Effector CD4-positive, alpha-beta T cell (primary cell): Measurements from ENCODE around the gene C2orf76.
"Not testable (repeated sequence)": the region's sequence is repeated elsewhere in the genome, so short reads cannot be mapped to it uniquely, and the experiment has no call there.

ENCODE experiments used
- DNase-seq: peaks from one replicate; pipeline ENCODE4 v3.0.0-alpha.2; 2020

Gene C2orf76

DNA sequence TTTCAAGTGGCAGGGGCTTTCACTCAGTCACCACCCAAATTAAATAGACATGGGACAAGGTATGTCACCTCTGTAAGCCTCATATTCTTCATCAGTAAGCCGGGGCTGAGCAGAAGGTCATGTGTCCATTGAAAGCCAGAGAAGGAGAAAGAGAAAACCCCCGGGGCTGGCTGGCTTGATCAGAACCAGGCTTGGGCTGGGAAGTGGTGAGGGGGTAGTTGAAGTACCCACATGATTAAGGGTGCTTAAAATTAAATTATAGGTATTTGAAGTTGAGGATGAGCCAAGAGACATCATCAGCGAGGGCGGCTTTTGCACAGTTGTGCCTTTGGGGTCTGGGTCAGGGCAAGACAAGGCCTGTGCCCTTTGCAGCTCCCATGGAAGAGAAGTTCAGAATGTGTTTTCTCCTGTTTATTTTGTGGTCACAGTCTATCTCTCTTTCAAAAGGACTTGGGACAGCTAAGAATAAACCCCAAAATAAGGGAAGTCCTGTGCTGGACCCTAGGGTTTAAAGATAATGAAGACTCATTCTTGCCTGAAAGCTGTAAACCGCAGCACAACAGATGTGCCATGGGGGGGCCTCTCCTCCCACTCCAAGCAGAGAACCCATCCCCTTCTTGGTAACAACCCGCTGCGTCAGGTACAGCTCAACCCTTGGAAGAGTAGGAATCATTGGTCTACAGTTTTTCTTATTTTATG, 10.8 kb upstream of the C2orf76 start:
- no peak for DNase-seq

DNA sequence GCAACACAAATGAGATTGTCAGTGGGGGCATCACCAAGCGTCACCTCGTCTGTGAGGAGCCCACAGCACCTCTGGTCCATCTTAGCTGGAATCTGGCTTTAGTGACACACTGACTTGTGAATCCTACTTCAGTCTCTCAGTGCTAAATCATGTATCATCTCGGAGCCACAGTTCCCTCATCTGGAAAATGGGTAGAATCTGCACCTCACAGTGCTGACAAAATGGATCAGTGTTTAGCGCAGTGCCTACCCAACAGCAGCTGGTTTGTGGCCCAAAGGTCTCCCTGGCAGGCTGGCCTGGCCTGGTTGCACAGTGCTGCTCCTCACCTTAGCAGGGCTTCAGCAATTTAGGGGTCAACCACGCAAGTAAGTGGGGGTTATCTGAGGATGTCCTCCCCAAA, 10.2 kb upstream of the C2orf76 start:
- DNase-seq, result no peak

DNA sequence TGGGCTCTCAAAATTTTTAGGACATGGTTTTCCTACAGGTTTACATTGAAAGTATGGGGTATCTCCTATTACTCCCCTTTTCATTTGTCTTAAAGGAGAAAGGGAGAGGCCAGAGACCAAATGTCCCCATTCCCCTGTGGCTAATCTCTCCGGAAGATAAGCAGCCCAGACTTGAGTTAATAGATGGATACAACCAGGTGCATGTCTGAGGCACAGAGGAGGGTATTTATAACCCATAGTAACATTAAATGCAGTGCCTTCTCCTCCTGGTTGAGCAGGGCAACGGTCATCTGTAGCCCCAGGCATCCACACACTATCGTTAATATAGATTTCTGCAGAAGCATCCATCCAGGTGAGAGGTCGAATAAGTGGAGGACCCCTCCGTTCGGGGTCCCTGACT, 9.8 kb upstream of the C2orf76 start:
- not testable (repeated sequence) for DNase-seq

DNA sequence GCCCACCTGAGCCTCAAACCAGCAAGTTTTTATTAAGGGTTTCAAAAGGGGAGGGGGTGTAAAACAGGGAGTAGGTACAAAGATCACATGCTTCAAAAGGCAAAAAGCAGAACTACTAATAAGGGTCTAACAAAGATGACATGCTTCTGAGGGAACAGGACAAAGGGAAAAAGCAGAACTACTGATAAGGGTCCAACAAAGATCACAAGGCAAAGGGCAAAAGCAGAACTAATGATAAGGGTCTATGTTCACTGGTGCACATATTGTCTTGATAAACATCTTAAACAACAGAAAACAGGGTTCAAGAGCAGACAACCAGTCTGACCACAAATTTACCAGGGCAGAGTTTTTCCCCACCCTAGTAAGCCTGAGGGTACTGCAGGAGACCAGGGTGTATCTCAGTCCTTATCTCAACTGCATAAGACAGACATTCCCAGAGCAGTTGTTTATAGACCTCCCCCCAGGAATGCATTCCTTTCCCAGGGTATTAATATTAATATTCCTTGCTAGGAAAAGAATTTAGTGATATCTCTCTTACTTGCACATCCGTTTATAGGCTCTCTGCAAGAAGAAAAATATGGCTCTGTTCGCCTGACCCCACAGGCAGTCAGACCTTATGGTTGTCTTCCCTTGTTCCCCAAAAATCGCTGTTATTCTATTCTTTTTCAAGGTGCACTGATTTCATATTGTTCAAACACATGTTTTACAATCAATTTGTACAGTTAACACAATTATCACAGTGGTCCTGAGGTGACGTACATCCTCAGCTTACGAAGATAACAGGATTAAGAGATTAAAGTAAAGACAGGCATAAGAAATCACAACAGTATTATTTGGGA, 7.5 kb upstream of the C2orf76 start:
- not testable (repeated sequence) for DNase-seq

GRCh38 chr2:119372778-119373568, 6.3 kb upstream of the C2orf76 start:
- DNase-seq, result no peak

DNA sequence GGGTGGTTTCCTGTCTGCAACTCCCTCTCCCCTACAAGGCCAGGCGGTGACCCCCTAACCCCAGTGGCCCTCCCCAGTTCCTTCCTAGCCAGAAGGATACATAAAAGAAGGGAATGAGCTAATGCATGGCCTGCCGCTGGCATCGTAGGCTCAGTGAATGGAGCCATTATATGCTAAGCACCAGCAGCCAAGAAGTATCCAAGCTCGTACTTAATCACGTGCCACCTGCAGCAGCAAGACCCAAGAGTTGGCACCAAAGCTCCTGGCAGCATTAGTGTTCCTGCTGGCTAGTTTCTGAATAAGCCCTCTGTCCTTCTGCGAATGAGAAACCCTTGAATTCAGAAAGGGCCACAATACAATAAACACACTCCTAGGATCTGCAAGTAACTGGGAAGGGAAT, 4.5 kb upstream of the C2orf76 start:
- no peak for DNase-seq

GRCh38 chr2:119369845-119370244, 3.2 kb upstream of the C2orf76 start:
- no peak for DNase-seq

- DNase-seq, result peak; percentile 27
Measured at GRCh38 chr2:119367472-119368099, 952 bp upstream of the C2orf76 start.

- no peak for DNase-seq
Measured at GRCh38 chr2:119366161-119366648, 429 bp downstream of the C2orf76 start.

- no peak for DNase-seq
Measured at GRCh38 chr2:119365436-119365835, 1.2 kb downstream of the C2orf76 start.

DNA sequence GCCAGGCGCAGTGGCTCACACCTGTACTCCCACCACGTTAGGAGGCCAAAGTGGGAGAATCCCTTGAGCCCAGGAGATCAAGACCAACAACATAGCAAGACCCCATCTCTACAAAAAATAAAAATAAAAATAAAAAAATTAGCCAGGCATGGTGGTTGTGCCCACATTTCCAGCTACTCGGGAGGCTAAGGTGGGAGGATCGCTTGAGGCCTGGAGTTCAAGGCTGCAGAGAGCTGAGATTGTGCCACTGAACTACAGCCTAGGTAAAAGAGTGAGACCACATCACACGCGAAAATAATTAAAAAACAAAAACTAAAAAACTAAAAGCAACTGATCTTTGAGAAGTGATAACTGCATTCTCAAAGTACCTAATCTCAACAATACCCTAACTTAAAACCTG, 1.8 kb downstream of the C2orf76 start:
- DNase-seq, result no peak

- DNase-seq, result no peak
Measured at GRCh38 chr2:119360423-119360966, 6.1 kb downstream of the C2orf76 start.

GRCh38 chr2:119359774-119360173, 6.9 kb downstream of the C2orf76 start:
- DNase-seq, result no peak

- no peak for DNase-seq
Measured at GRCh38 chr2:119354860-119355259, 11.8 kb downstream of the C2orf76 start.

GRCh38 chr2:119352357-119352756, 14.3 kb downstream of the C2orf76 start:
- no peak for DNase-seq

DNA sequence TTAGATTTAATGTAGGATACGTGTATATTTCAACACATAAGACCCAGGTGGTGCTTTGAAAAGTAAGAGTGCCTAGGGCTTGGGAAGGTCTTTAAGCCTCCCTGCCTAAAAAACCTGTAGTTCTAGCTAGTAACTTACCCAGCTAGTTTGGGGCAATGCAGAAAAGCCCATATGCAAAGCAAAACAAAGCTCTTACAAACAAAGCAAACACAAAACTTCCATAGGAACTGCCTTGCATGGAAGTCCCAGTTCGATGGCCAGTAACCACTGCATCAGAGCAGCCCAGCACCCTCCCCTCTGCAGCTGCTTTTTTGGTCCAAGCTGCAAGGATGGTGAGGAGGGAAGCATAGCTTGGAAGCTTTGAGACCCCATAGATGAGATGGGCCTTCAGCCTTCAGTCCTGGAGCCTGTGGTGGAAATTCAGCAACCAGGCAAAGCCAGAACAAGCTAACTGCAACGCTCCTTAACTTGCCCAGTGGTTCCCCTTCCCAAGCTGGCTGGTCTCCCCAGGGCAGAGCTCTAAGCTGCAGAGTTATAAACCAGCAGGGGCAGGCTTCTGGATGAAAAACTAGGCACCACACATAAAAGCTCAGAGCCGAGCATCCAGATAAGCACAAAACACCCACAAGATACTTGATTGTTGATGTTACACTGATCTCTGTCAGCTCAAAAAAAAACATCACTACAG, 16.2 kb downstream of the C2orf76 start:
- DNase-seq, result no peak

DNA sequence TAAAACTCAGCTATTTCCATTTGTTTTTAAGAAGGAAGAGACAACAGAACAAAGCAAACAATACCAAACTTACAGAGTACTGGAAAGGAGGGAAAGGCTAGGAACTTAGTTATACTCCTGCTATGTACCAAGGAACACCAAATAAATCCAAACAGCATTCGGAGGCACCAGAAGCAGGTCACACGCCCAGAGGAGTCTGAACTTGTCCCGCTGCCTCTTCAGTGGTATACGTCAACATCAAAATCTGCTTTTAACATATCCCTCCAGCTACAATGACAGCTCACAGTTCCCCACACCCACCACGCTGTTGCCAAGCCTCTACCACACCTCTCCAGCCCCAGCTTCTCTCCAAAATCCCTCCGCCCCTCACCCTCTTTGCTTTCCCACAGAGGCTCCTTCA, 17.3 kb downstream of the C2orf76 start:
- no peak for DNase-seq

DNA sequence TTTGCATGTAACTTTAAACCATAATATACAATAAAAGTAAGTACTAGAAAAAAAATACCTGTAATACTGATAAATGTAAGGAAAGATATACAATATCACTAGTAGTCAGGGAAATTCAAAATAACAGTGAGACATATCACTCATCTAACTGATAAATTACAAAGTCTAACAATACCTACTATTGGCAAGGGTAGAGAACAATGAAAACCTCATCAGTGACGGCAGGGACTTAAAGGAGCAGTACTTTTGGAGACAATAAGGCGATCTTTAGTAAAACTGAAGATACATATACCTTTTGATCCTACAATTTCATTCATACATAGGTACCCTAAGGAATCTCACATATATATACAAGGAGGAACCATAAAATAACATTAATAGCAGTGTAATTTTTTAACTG, 24.9 kb downstream of the C2orf76 start:
- no peak for DNase-seq

DNA sequence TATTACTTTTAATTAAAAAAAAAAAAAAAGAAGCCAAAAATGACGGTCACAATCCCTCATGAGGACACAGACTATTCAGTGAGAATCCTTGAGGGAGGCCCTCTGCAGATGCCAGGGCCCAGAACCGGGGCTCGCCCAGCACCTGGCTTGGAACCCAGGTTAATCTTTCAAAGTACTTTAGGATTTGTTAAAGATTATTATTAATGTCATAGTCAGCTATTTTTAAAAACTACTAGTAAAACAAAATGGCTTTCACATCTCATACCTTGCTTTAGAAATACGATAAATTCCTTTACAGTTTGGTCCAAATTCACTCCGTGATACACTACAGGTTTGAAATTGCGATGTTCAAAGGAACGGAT, 27.1 kb downstream of the C2orf76 start:
- no peak for DNase-seq

GRCh38 chr2:119338826-119339561, 27.6 kb downstream of the C2orf76 start:
- peak; percentile 4 for DNase-seq

DNA sequence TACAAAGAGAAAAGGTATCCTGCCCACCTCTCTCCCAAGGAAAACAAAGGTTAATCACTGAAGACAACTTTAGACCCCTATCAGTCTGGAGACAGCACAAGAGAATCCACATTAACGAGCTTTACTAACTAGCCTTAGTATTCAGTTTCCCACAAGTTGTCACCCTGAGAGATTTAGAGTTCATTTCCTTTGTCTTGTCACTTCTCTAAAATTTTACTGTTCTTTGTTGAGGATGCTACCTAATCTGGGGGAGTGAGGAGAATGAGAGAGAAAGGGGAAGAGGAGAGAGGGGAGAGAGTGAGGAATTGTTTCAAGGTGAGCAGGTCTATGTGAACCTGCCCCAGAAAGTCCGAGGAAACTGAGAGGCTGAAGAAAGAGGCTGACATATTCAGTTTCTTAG, 28.4 kb downstream of the C2orf76 start:
- DNase-seq, result no peak
